Colonic mucosa (tissue), 4 donors: ENCODE data around the gene BTG1. TPM values are rescaled to one million over a fixed set of nuclear protein-coding genes. Genes with fewer than 3 reads are reported as not detected.

Source experiments
- DNase-seq: peaks from one replicate; pipeline ENCODE4 v3.0.0-alpha.2; 2020
- H3K27ac ChIP-seq: fragments of 200-600 bp; one replicate; pipeline ENCODE4 v1.8.0; 2021
- H3K27me3 ChIP-seq: fragments of 200-600 bp; one replicate; pipeline ENCODE4 v1.8.0; 2021
- H3K36me3 ChIP-seq: fragments of 200-600 bp; one replicate; pipeline ENCODE4 v1.8.0; 2021
- H3K4me1 ChIP-seq: fragments of 200-600 bp; one replicate; pipeline ENCODE4 v1.8.0; 2021; ENCODE audit warnings: mild to moderate bottlenecking
- H3K4me3 ChIP-seq: fragments of 200-600 bp; one replicate; pipeline ENCODE4 v1.8.0; 2021
- H3K9ac ChIP-seq, 2 donors: one replicate each; pipeline ENCODE4 v1.7.0; 2013; ENCODE audit warnings: control low read depth in 2 of 2, low read depth in 2 of 2, low read length in 2 of 2
- H3K9me3 ChIP-seq: fragments of 200-600 bp; one replicate; pipeline ENCODE4 v1.8.0; 2021
- CTCF ChIP-seq: fragments of 200-600 bp; IDR thresholded peaks from one replicate; pipeline ENCODE4 v1.8.0; 2022; ENCODE audit warnings: antibody characterized with exemption, mild to moderate bottlenecking
- intact Hi-C: fragments of 100-400 bp; cut with DNase I; formaldehyde crosslinking; loops from one replicate; pipeline ENCODE4 v1.14.1; 2022
- total RNA-seq, 2 donors: library from RNA; stranded (reverse); fragmentation: NEBNext Ultra II Directional in 1 of 2; extraction: Animal tissue kit (Norgen Biotek cat#: 25700) in 1 of 2; gene quantifications; one replicate each; pipeline ENCODE4 v1.2.1, GENCODE V29; 2021
- donor health status: healthy.
- donor health status: DM: no; HTN: no; CAD: no.
- donor health status: DM: no; HTN: no; CAD: no.

BTG1 gene
- total RNA-seq, 2 donors from 2014 or later, result 87.1 to 152 TPM

- H3K27ac ChIP-seq, result no peak overlapping the region
- no peaks in the 10 kb centered on the region for H3K27me3 ChIP-seq
- H3K36me3 ChIP-seq, result no peaks in the 10 kb centered on the region
- no peaks in the 10 kb centered on the region for H3K9me3 ChIP-seq
- intact Hi-C loops, result no loop called here
- H3K4me1 ChIP-seq, result peaks cover 6% of the 10 kb centered on the region
- no peak for TF ChIP-seq CTCF
- H3K9ac ChIP-seq, result no peak overlapping the region
- DNase-seq, result no peak
- no peak overlapping the region for H3K4me3 ChIP-seq
Measured at GRCh38 chr12:92128612-92129011, 17.0 kb downstream of the BTG1 start.

- no peaks in the 10 kb centered on the region for H3K36me3 ChIP-seq
- no peak overlapping the region for H3K4me3 ChIP-seq
- DNase-seq, result no peak
- no peak for TF ChIP-seq CTCF
- H3K27me3 ChIP-seq, result no peaks in the 10 kb centered on the region
- intact Hi-C loops, result no loop called here
- no peak overlapping the region for H3K9ac ChIP-seq
- H3K4me1 ChIP-seq, result no peaks in the 10 kb centered on the region
- no peaks in the 10 kb centered on the region for H3K9me3 ChIP-seq
- no peak overlapping the region for H3K27ac ChIP-seq
Measured at GRCh38 chr12:92124689-92125029, 21.0 kb downstream of the BTG1 start.

GRCh38 chr12:92123780-92124688 is 21.6 kb downstream of the BTG1 start:
- no peak for TF ChIP-seq CTCF
- Histone ChIP-seq H3K9me3 (no peaks in the 10 kb centered on the region), H3K4me1 (no peaks in the 10 kb centered on the region), H3K9ac (no peak overlapping the region), H3K27me3 (no peaks in the 10 kb centered on the region), H3K36me3 (no peaks in the 10 kb centered on the region), H3K27ac (no peak overlapping the region), H3K4me3 (no peak overlapping the region)
- intact Hi-C loops, result no loop called here
- DNase-seq, result no peak

- Histone ChIP-seq H3K27ac (no peak overlapping the region), H3K4me3 (no peak overlapping the region), H3K9ac (no peak overlapping the region), H3K9me3 (no peaks in the 10 kb centered on the region), H3K27me3 (no peaks in the 10 kb centered on the region), H3K36me3 (no peaks in the 10 kb centered on the region), H3K4me1 (no peaks in the 10 kb centered on the region)
- intact Hi-C loops, result no loop called here
- DNase-seq, result no peak
- TF ChIP-seq CTCF, result no peak
Measured at GRCh38 chr12:92122941-92123779, 22.5 kb downstream of the BTG1 start.

GRCh38 chr12:92121826-92122225 is 23.8 kb downstream of the BTG1 start:
- Histone ChIP-seq H3K27me3 (no peaks in the 10 kb centered on the region), H3K9ac (no peak overlapping the region), H3K9me3 (no peaks in the 10 kb centered on the region), H3K4me3 (no peak overlapping the region), H3K4me1 (no peaks in the 10 kb centered on the region), H3K27ac (no peak overlapping the region), H3K36me3 (no peaks in the 10 kb centered on the region)
- intact Hi-C loops, result no loop called here
- no peak for TF ChIP-seq CTCF
- DNase-seq, result no peak
